HG02938 (cell line): ENCODE results near the gene SMG5.
"Not testable (repeated sequence)": the region's sequence is repeated elsewhere in the genome, so short reads cannot be mapped to it uniquely, and the experiment has no call there.

ENCODE experiments used
- ATAC-seq: cut with Tn5 transposase; IDR thresholded peaks from one replicate; pipeline ENCODE4 v1.9.1; 2021; ENCODE audit warnings: mild to moderate bottlenecking, moderate library complexity; ENCODE audit not compliant: unreplicated experiment

The SMG5 gene

GRCh38 chr1:156244712-156245111, 37.9 kb downstream of the SMG5 start:
- no peak for ATAC-seq

- ATAC-seq: no peak
These were observed 38.5 kb downstream of the SMG5 start for GRCh38 chr1:156244126-156244525.

GRCh38 chr1:156242738-156243137, 39.9 kb downstream of the SMG5 start:
- no peak for ATAC-seq

GRCh38 chr1:156241926-156242325, 40.7 kb downstream of the SMG5 start, which contains the start of gene BGLAP:
TSS of gene BGLAP (plus strand) at chr1:156242184. CDS start at chr1:156242232, 48 bp downstream.
- ATAC-seq: no peak

- no peak for ATAC-seq
These were observed 41.3 kb downstream of the SMG5 start for GRCh38 chr1:156241311-156241811.

GRCh38 chr1:156238248-156238647, 44.4 kb downstream of the SMG5 start:
- no peak for ATAC-seq

DNA sequence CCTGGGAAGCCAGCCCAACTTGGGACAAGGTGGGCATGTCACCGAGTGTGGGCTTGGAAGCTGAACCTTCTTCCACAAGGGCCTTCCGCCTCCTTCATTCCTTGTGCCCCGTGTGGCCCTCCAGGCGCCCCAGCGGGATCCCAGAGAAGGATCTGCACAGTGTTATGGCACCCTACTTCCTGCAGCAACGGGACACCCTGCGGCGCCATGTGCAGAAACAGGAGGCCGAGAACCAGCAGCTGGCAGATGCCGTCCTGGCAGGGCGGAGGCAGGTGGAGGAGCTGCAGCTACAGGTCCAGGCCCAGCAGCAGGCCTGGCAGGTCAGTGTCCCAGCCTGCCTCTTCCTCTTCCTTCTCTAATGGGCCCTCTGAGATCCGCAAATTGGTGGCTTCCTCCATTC, 46.5 kb downstream of the SMG5 start:
- ATAC-seq: no peak

- no peak for ATAC-seq
These were observed 49.0 kb downstream of the SMG5 start for GRCh38 chr1:156233426-156234127.

GRCh38 chr1:156232201-156232894, 50.3 kb downstream of the SMG5 start:
- no peak for ATAC-seq

GRCh38 chr1:156230473-156230837, 52.2 kb downstream of the SMG5 start:
- no peak for ATAC-seq

- ATAC-seq: no peak
These were observed 52.7 kb downstream of the SMG5 start for GRCh38 chr1:156229809-156230472.

GRCh38 chr1:156228501-156228900, 54.1 kb downstream of the SMG5 start:
- no peak for ATAC-seq

- ATAC-seq: peak; percentile 4
These were observed 55.8 kb downstream of the SMG5 start for GRCh38 chr1:156226782-156227181.

- peak; percentile 60 for ATAC-seq
These were observed 56.5 kb downstream of the SMG5 start for GRCh38 chr1:156226116-156226538.

GRCh38 chr1:156225677-156226014, 57.0 kb downstream of the SMG5 start:
- ATAC-seq: no peak

- no peak for ATAC-seq
These were observed 60.5 kb downstream of the SMG5 start for GRCh38 chr1:156221986-156222692.

GRCh38 chr1:156220226-156220625, 62.4 kb downstream of the SMG5 start:
- no peak for ATAC-seq

GRCh38 chr1:156217871-156218270, 64.8 kb downstream of the SMG5 start:
- ATAC-seq: no peak

DNA sequence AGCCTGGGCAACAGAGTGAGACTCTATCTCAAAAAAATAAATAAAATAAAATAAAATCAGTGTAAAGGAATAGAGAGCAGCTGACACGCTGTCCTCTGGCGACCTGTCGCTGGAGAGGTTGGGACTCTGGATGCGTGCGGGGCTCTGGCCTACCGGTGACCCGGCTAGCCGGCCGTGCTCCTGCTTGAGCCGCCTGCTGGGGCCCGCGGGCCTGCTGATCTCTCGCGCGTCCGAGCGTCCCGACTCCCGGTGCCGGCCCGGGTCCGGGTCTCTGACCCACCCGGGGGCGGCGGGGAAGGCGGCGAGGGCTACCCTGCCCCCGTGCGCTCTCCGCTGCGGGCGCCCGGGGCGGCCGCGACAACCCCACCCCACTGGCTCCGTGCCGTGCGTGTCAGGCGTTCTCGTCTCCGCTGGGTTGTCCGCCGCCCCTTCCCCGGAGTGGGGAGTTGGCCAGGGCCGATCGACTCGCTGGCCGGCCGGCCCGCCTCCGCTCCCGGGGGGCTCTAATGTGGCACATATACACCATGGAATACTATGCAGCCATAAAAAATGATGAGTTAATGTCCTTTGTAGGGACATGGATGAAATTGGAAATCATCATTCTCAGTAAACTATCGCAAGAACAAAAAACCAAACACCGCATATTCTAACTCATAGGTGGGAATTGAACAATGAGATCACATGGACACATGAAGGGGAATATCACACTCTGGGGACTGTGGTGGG, 66.1 kb downstream of the SMG5 start:
- ATAC-seq: not testable (repeated sequence)

GRCh38 chr1:156214024-156214748, 68.4 kb downstream of the SMG5 start:
- no peak for ATAC-seq
